ENCODE results near the gene MTERF2.
A peak's percentile ranks its signal among the peaks of the same experiment; 100 is the strongest.

- TF ChIP-seq, protein P1, sequence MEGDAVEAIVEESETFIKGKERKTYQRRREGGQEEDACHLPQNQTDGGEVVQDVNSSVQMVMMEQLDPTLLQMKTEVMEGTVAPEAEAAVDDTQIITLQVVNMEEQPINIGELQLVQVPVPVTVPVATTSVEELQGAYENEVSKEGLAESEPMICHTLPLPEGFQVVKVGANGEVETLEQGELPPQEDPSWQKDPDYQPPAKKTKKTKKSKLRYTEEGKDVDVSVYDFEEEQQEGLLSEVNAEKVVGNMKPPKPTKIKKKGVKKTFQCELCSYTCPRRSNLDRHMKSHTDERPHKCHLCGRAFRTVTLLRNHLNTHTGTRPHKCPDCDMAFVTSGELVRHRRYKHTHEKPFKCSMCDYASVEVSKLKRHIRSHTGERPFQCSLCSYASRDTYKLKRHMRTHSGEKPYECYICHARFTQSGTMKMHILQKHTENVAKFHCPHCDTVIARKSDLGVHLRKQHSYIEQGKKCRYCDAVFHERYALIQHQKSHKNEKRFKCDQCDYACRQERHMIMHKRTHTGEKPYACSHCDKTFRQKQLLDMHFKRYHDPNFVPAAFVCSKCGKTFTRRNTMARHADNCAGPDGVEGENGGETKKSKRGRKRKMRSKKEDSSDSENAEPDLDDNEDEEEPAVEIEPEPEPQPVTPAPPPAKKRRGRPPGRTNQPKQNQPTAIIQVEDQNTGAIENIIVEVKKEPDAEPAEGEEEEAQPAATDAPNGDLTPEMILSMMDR (IDR thresholded peaks at IDR 0.05) = peak in 2 of 5 experiments; percentile 49 to 52
- TF ChIP-seq POLR2A (IDR thresholded peaks at IDR 0.05) = peak; percentile 88 to 95
- TF ChIP-seq EP300 (IDR thresholded peaks at IDR 0.05) = peak; percentile 36 to 82
Measured at GRCh38 chr12:106955377-106956047, 31.4 kb downstream of the MTERF2 start, which contains the start of gene TMEM263.
